Measurements from ENCODE around the gene C7orf57.
"Not testable (repeated sequence)": the region's sequence is repeated elsewhere in the genome, so short reads cannot be mapped to it uniquely, and the experiment has no call there.

C7orf57 gene

DNA sequence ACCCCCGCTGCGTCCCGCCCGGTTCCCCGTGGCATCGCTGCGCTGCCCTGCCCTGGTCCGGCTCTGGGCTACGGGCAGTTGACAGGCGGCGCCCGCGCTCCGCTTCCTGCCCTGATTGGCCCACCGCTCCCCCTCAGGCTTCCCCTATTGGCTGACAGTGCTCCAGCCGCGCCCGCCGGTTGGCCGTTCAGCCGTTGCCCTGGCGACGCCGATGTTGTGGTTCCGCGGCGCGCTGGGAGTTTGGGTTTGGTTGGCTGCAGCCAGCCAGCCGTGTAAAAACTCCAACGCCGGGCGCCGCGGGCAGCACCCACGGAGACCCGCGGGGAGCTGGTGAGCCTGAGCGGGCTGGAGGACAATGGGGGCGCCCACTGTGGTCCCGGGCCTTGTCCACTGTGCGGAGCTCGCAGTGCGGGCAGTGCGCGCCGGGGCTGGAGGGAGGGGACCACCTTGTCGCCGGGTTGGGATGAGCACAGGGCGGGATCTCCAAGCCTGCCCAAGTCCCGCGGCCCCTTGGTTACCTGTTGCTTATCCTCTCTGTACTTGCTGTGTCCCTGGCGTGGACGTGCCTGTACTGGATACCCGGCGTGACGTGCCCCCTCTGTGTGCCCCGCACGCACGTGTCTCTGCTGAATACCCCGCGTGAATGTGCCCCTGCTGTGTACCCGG, at the start of gene C7orf57:
C7orf57 (plus strand) TSS at position 243 of the 666 bp plus-strand sequence. CDS start 766 bp downstream, outside the sequence.
- DNase-seq, result peak; percentile 42

DNA sequence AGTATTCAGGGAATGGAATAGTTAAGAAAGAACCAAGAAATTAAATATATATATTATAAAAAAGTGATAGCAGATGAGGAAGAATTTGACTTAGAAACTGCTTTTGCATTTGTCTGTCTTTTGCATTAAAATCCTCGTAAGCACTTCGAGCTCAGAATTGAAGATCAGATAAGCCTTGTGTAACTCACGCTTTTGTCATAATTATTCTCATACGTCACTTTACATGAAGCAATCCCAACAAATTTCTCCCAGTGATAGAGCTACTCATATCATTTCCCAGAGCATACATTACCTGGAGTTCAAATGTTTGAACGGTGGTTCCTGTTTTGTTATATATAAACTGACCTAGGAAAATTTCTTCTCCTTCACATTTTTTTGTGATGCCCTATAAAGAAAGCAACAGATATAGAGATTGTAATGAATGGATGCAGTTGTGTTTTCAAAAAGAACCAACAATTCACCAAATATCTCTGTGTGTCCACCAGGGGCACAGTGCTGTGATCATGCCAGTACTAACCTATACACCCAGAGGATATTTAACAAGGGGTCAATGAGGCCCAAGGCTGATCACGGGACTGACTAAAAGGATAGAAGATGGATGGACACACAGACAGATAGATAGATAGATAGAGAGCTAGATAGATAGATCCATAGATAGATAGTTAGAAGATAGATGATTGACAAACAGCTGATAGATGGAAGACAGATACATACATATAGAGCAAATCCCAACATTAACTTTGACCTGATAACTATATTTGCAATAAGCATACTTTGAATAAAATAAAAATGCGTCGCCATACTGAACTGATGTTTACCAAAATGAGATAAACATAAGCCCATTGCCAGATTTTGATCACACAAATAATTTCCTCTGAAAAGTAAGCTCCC, 46.6 kb upstream of the C7orf57 start:
- no peak for DNase-seq

DNA sequence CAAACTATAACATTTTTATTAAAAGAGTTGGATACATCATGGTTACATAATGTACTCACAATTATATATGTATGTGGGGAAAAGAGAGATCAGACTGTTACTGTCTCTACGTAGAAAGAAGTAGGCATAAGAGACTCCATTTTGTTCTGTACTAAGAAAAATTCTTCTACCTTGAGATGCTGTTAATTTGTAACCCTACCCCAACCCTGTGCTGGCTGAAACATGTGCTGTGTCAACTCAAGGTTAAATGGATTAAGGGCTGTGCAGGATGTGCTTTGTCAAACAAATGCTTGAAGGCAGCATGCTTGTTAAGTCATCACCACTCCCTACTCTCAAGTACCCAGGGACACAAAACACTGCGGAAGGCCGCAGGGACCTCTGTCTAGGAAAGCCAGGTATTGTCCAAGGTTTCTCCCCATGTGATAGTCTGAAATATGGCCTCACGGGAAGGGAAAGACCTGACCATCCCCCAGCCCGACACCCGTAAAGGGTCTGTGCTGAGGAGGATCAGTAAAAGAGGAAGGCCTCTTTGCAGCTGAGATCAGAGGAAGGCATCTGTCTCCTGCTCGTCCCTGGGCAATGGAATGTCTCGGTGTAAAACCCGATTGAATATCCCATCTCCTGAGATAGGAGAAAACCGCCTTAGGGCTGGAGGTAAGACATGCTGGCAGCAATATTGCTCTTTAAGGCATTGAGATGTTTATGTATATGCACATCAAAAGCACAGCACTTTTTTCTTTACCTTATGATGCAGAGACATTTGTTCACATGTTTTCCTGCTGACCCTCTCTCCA, 45.5 kb upstream of the C7orf57 start:
- not testable (repeated sequence) for DNase-seq

DNA sequence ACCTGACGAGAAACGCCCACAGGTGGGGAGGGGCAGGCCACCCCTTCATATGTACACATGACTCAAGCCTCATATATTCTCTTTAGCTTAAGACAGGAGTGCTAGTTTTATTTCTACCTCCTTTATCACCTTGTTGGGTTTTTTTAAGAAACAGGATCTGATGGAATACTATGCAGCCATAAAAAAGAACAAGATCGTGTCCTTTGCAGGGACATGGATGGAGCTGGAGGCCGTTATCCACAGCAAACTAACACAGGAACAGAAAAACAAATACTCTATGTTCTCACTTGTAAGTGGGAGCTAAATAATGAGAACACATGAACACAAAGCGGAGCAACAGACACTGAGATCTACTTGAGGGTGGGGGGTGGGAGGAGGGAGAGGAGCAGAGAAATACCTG, 44.8 kb upstream of the C7orf57 start:
- DNase-seq, result no peak

DNA sequence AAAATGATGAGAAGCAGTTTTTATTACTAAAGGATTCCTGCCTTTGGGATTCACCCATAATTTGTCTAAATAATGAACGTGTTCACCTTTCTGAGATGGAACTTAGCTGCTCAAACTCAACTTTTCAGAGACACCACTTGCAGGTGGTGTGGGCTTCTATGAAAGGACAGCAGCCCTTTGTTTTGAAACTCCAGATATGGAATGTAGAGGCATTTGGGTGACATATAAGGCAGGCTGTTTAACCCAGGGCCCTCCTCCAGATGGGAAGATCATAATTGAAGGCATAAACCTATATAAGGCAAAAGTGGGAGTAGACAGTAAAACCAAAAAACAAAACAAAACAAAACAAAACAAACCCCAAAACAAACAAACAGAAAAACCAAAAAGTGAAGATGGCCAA, 44.1 kb upstream of the C7orf57 start:
- DNase-seq, result no peak

DNA sequence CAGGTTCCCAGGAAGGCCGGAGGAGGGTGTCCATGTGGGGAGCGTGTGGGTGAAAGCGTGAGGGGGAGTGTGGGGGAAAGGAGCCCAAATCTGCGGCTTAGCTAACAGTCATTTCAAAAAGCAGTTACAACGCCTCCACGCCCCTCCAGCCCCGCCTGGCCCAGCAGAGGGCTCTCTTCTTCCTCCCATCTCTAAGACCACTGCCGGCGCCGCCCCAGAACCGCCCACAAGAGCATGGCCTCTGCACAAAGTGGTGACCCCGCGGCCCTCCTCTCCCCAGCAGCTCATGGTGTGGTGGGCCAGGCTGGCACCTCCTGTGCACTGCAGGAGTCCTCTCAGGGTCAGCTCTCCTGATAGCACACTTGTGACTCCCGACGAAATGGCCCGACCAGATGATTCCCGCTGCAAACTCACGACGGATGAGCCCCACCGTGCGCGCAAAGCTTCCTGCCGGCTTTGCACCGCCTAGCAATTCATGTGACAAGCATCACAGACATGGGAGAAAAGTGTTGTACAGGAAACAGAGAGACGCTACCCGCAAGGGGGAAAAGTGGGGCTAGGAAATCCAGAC, 43.5 kb upstream of the C7orf57 start:
- DNase-seq, result peak; percentile 85

DNA sequence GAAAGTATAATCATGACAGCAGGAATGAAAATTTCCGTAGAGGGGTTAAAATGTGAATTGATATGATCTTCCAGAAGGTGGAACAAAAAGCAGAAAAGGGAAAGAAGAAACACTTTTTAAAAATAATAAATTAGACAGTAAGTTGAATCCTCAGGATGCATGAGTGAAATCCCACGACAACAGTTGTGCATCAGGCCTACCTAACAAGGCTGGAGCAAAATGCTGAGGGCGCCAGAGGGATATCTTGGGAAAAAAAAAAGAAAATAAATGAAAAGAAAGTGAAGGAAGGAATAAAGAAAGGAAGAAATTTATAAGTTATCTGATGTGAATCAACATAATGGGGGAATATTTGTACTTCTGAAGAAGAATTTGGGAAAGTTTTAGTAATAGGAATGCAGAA, 42.9 kb upstream of the C7orf57 start:
- no peak for DNase-seq

DNA sequence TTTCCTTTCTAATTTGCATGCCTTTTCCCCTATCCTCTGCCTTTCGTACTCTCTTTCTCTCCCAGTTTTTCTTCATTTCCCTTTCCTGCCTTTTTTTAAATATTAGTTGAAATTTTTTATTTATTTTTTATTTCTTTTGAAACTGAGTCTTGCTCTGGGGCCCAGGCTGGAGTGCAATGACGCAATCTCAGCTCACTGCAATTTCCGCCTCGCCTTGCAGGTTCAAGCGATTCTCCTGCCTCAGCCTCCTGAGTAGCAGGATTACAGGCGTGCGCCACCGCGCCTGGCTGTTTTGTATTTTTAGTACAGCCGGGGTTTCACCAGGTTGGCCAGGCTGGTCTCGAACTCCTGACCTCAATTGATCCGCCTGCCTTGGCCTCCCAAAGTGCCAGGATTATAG, 35.9 kb upstream of the C7orf57 start:
- DNase-seq, result no peak

DNA sequence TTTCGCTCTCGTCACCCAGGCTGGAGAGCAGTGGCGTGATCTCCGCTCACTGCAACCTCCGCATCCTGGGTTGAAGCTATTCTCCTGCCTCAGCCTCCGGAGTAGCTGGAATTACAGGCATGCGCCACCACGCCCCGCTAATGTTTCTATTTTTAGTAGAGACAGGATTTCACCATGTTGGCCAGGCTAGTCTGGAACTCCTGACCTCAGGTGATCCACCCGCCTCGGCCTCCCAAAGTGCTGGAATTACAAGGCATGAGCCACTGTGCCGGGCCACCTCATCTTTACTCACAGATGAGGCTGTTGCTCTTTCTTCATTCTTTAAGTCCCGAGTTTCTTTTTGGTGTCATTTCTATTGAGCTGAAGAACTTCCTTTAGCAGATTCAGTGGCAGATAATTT, 35.2 kb upstream of the C7orf57 start:
- DNase-seq, result not testable (repeated sequence)

DNA sequence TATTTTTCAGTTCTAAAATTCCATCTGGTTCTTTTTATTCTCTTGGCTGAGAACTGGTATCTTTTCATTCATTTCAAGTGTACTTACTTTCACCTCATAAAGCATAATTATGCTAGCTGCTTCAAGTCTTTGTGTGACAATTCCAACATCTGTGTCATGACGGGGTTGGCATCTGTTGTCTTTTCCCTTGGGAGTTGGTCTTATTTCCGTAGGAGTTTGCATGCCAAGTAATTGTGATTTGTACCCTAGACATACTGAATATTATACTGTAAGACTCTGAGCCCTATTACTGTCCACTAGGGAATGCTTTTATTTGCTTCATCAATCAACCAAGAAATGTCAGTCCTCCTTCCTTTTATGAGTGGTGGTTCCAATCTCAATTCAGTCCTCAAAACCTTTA, 31.3 kb upstream of the C7orf57 start:
- DNase-seq, result no peak

DNA sequence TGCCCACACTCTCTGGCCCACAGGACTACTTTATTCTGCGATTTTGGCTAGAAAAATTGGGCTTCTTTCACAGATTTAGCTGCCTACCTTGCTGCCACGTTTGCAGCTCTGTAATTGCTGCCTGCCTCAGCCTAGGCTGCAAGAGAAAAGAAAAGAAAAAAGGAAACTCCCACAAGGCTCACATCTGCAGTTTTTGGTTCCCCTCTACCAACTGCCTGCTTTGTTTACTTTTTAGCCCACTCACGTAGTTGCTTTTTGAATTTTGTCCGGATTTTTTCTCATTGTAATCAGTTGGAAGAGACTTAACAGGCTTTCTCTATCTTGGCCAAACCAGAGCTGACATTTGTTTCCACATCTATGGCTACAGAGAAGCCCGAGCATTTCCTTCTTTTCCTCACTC, 30.7 kb upstream of the C7orf57 start:
- no peak for DNase-seq

DNA sequence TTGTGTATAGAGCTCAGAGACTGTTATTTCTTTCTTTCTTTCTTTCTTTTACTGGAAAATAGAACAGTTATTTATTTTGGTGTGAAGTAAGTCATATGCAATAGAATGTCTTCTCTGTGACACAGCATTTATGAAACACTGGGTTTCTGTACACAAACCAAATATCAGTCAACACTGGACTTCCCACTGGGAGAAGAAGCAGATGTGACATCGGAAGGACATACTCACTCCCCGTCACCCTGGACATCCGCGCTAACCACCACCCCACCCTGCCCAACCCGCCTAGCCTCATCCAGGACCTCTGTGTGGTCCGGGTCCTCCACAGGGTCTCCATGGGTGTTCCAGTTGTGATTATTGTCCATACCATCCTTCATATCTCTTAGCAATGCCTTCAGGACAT, 28.5 kb upstream of the C7orf57 start:
- no peak for DNase-seq

DNA sequence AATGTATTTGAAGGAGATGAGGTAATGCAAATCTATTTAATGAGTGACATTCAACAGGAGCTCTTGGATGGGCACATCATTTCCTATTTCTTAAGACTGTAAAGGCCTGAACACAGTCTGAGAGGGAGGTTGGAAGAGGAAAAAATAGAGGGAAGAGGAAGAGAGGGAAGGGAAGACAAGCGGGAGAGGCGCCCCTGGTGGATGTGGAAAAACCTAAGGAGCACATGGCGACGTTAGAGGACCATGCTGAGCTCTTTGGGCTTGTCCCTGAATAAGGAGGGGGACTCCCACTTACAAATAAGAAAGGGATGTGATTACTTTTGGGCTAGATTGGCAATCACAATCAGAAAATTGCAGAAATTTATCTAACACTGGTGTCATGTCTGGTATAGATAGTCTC, 26.1 kb upstream of the C7orf57 start:
- no peak for DNase-seq

DNA sequence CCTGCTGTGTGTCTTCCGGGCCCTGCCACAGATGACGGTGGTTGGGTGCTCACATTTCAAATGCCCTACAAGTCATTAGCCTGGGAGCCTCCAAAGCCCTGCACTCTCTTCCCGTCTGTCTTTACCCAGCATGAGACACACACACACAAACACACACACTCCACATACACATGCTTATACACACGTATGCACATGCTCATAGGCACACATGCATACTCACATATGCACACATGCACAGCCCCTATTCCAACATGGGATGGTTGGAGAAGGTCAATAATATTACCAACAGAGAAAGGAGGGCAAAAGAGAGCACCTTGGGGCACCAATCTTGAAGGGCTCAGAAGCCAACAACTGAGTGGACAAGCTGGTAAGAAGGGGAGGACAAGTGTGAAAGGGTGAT, 25.4 kb upstream of the C7orf57 start:
- DNase-seq, result no peak

DNA sequence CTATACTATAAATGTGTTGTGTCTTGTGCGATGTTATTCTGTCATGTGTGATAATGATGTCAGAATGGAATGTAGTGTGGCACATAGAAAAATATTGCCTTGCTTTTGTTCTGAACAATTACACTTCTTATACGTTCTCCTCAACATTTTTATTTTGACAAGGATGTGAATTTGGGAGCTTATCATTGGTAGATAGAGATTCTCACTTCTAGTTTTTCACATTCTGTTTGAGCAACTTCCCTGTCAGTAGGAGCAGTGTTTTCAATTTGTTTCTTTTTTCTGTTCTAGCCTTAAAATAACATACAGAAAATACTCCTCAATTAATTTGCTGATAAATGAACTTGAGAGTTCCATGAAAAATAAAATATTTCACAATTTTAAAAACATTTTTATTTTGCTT, 24.0 kb upstream of the C7orf57 start:
- DNase-seq, result no peak

DNA sequence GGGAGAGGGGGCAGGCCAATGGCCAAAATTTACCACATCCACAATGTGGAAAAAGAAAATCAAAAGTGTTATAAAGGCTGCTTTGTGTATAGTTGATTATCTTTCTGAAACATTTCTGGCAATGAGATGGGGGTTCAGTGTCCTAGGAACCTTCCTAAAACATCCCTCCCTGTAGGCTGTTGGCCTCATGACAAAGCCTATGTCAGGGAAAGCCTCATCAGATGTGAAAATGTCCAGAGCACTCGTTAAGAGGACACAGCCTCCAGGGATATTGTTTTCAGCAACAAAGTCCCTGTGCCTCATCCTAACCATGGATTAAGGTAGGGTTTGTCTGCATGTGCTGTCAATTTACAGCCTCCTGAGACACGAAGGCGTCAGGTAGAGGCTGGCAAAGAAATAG, 23.4 kb upstream of the C7orf57 start:
- no peak for DNase-seq

DNA sequence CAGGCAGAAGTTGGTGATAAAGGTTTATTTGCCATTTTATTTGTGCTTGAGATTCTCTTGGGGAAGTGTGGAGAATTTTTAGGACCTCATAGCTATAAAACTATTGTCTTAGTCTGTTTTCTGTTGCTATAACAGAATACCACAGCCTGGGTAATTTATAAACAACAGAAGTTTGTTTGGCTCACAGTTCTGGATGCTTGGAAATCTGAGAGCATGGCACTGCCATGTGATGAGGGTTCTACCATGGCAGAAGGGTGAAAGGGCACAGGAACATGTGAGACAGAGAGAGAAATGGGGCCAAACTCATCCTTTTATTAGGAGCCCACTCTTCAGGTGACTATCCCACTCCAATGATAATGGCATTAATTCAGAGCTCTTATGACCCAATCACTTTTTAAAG, 18.7 kb upstream of the C7orf57 start:
- DNase-seq, result no peak

DNA sequence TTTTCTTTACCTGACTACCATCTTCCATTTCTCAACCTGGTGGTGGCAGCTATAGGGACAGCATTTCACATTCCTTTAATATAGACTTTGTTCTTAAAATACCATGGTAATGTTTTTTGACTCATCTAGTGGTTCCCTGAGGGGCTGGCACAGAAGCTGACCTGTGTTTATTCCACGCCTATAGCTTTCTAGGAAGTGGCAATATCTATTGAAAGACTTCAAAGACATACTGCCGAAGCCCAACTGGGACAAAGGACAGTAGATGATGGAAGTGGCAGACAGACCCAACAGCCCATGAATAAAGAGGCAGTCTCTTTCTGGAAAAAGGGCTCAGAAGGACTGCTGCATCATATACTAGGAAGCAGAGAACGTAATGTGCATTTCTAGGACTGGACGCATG, 17.7 kb upstream of the C7orf57 start:
- DNase-seq, result no peak

DNA sequence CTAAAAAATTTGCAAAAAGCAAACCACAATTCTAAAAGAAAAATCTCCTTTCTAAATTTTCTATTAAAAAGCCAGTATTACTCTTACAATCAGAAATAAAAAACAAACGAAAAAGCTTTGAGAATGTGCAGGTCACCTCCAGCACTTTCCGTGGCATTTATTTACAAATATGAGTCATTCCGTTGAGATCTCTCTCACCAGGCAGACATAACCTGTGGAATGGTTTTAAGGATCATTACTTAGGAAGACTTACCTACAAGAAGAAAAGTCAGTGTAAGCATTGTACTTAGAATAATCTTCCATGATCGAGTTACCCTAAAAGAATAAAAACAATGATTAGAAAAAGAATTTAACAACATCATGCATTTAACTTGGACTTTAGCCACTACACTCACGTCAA, 9.7 kb upstream of the C7orf57 start:
- DNase-seq, result no peak

DNA sequence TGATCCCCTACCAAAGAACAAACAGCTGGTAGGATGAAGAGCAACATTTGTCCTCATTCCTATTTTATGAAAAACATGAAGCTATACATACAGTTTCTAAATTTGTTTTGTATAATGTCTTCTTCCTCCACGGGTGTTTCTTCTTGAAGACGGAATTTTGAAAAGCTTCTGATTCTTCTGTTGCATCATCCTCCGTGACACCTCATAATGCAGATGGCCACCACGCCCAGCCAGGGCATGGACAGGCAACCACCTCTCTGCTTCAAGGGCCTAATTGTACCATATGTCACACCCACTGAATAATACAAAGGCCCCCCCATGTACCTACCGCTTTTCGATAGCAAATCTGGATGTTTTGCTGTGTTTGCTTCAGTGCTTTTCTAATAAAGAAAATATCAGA, 6.4 kb upstream of the C7orf57 start, which contains the start of gene SUN3:
SUN3 (minus strand) TSS at position 170 of the 400 bp plus-strand sequence; CDS start at position 1, 169 bp downstream.
- no peak for DNase-seq

DNA sequence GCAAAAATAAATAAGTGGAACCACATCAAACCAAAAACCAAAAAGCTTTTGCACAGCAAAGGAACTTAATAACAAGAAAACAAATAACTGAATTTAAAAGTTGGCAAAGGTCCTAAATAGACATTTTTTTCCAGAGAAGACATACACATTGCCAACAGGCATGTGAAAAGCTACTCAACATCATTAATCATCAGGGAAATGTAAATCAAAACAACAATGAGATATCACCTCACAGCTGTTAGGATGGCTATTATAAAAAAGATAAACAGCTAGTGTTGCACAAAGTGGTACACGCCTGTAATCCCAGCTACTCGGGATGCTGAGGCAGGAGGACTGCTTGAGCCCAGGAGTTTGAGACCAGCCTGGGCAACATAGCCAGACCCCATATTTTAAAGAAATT, 4.2 kb upstream of the C7orf57 start:
- no peak for DNase-seq

DNA sequence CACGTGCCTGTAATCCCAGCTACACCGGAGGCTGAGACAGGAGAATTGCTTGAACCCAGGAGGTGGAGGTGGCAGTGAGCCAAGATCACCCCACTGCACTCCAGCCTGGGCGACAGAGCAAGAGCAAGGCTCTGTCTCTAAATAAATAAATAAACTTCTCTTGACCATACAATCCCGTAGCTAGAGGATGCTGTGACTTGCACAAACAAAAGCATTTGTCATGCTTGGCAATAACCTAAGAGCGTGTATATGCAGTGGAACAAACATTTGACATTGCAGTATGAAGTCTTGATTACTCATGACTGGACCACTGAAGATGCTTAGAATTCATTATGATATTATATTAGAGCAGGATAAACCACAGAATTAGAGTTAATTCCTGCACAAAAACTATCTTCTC, 1.4 kb upstream of the C7orf57 start:
- DNase-seq, result no peak

DNA sequence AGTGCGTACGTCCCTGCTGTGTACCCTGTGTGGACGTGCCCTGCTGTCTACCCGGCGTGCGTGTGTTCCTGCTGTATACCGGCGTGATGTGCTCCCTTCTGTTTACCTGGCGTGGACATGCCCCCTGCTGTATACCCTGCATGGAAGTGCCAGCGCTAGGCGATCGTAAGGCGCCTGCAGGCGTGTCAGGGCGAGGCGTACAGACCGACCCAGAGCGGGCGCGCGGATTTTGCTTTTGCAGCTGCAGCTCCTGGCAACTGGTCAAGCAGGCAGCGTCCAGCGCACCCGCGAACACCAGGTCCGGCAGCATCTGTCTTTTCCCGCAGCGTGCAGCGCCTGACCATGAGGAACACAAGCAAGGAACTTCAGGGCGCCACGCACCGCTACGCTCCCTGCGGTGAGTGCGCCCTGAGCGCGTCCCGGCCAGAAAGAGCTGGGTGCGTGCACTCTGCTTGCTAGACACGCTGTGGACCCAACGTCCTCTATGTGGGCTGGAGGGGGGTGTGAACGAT, 680 bp downstream of the C7orf57 start:
- no peak for DNase-seq
